HEK293 (cell line): Measurements from ENCODE around the gene TRAM2.

Experiments
- CTCF ChIA-PET: fragments of 350-600 bp; formaldehyde crosslinking; extraction: SDS; loops from one replicate; lab custom pipeline; 2021; ENCODE audit warnings: antibody characterized with exemption; lab: Yijun Ruan, JAX
- POLR2A ChIA-PET: fragments of 300-600 bp; formaldehyde crosslinking; extraction: SDS; loops from one replicate; lab custom pipeline; 2020; ENCODE audit warnings: antibody characterized with exemption, inconsistent platforms; lab: Yijun Ruan, JAX
- H3K27ac ChIP-seq: fragments of 200-500 bp; sonication (Bioruptor generic); 2 replicates; pipeline ENCODE4 v1.5.1; 2014; ENCODE audit warnings: low read depth, low read length, control low read depth, inconsistent platforms; ENCODE audit errors: extremely low read depth
- H3K36me3 ChIP-seq, 2 experiments: fragments of 200-500 bp in 1 of 2; sonication (Bioruptor generic) in 1 of 2; 1 replicate in 1 of 2; 2 replicates in 1 of 2; pipeline ENCODE4 v1.5.1; 2014 to 2017; ENCODE audit warnings: inconsistent platforms in 2 of 2, low read length in 2 of 2; ENCODE audit not compliant: control insufficient read depth in 2 of 2, insufficient read depth in 1 of 2
- H3K4me1 ChIP-seq: fragments of 200-500 bp; sonication (Bioruptor generic); 2 replicates; pipeline ENCODE4 v1.5.1; 2014; ENCODE audit warnings: mild to moderate bottlenecking, low read length, inconsistent platforms; ENCODE audit not compliant: control insufficient read depth, insufficient read depth
- H3K4me3 ChIP-seq: 2 replicates; pipeline ENCODE4 v1.5.1; 2011; ENCODE audit warnings: low read depth, mild to moderate bottlenecking, control low read depth, low read length, moderate library complexity
- H3K9me3 ChIP-seq: fragments of 200-500 bp; sonication (Bioruptor generic); 2 replicates; pipeline ENCODE4 v1.5.1; 2014; ENCODE audit warnings: low read depth, low read length, inconsistent platforms; ENCODE audit not compliant: control insufficient read depth, insufficient read depth
- EGR2 ChIP-seq: fragments of 450-650 bp; formaldehyde crosslinking; IDR thresholded peaks from 2 replicates; pipeline ENCODE4 v1.5.1; 2016; ENCODE audit warnings: low read depth, missing biosample characterization, missing genetic modification characterization
- GFI1B ChIP-seq: fragments of 450-650 bp; formaldehyde crosslinking; IDR thresholded peaks from 2 replicates; pipeline ENCODE4 v1.5.1; 2016; ENCODE audit warnings: missing biosample characterization, missing genetic modification characterization
- SCRT2 ChIP-seq: fragments of 450-650 bp; formaldehyde crosslinking; IDR thresholded peaks from 2 replicates; pipeline ENCODE4 v1.5.1; 2016; ENCODE audit warnings: missing biosample characterization, missing genetic modification characterization
- SP3 ChIP-seq: fragments of 450-650 bp; formaldehyde crosslinking; IDR thresholded peaks from 2 replicates; pipeline ENCODE4 v1.5.1; 2016; ENCODE audit warnings: missing biosample characterization, missing genetic modification characterization
- SP7 ChIP-seq: fragments of 450-650 bp; formaldehyde crosslinking; IDR thresholded peaks from 2 replicates; pipeline ENCODE4 v1.5.1; 2016; ENCODE audit warnings: missing biosample characterization, missing genetic modification characterization
- WT1 ChIP-seq: fragments of 450-650 bp; formaldehyde crosslinking; IDR thresholded peaks from 2 replicates; pipeline ENCODE4 v1.5.1; 2016; ENCODE audit warnings: missing biosample characterization, missing genetic modification characterization
- YY1 ChIP-seq: fragments of 450-650 bp; formaldehyde crosslinking; IDR thresholded peaks from 2 replicates; pipeline ENCODE4 v1.5.1; 2018; ENCODE audit warnings: missing biosample characterization, missing genetic modification characterization
- ZNF10 ChIP-seq: fragments of 450-650 bp; formaldehyde crosslinking; IDR thresholded peaks from 2 replicates; pipeline ENCODE4 v1.5.1; 2017; ENCODE audit warnings: missing biosample characterization, missing genetic modification characterization
- ZNF112 ChIP-seq: fragments of 450-650 bp; formaldehyde crosslinking; IDR thresholded peaks from 2 replicates; pipeline ENCODE4 v1.5.0; 2017; ENCODE audit warnings: missing biosample characterization, missing genetic modification characterization
- ZNF19 ChIP-seq: fragments of 450-650 bp; formaldehyde crosslinking; IDR thresholded peaks from 2 replicates; pipeline ENCODE4; 2016; ENCODE audit warnings: missing biosample characterization, missing genetic modification characterization, low read depth
- ZNF221 ChIP-seq: fragments of 450-650 bp; formaldehyde crosslinking; IDR thresholded peaks from 2 replicates; pipeline ENCODE4 v1.5.1; 2017; ENCODE audit warnings: missing biosample characterization, missing genetic modification characterization, borderline replicate concordance
- ZNF23 ChIP-seq: fragments of 450-650 bp; formaldehyde crosslinking; IDR thresholded peaks from 2 replicates; pipeline ENCODE4 v1.5.1; 2016; ENCODE audit warnings: missing biosample characterization, missing genetic modification characterization, borderline replicate concordance
- ZNF266 ChIP-seq: fragments of 450-650 bp; formaldehyde crosslinking; IDR thresholded peaks from 2 replicates; pipeline ENCODE4 v1.5.1; 2016; ENCODE audit warnings: missing biosample characterization, missing genetic modification characterization, low read depth
- ZNF335 ChIP-seq: fragments of 450-650 bp; formaldehyde crosslinking; conservative IDR thresholded peaks from 2 replicates; pipeline ENCODE4 v1.5.1; 2016; ENCODE audit warnings: missing biosample characterization, missing genetic modification characterization
- ZNF366 ChIP-seq: fragments of 450-650 bp; formaldehyde crosslinking; conservative IDR thresholded peaks from 2 replicates; pipeline ENCODE4 v1.5.1; 2016; ENCODE audit warnings: missing biosample characterization, missing genetic modification characterization
- ZNF548 ChIP-seq: fragments of 450-650 bp; formaldehyde crosslinking; IDR thresholded peaks from 2 replicates; pipeline ENCODE4 v1.5.1; 2016; ENCODE audit warnings: missing biosample characterization, missing genetic modification characterization
- ZNF658 ChIP-seq: fragments of 450-650 bp; formaldehyde crosslinking; IDR thresholded peaks from 2 replicates; pipeline ENCODE4; 2016; ENCODE audit warnings: missing biosample characterization, missing genetic modification characterization
- TF ChIP-seq, protein P1 (sequence below): fragments of 450-650 bp; formaldehyde crosslinking; IDR thresholded peaks from 2 replicates; pipeline ENCODE4 v1.5.1; 2016; ENCODE audit warnings: missing biosample characterization, missing genetic modification characterization
- TF ChIP-seq, protein P2 (sequence below): fragments of 450-650 bp; formaldehyde crosslinking; IDR thresholded peaks from 2 replicates; pipeline ENCODE4 v1.5.1; 2016; ENCODE audit warnings: missing biosample characterization, missing genetic modification characterization
- TF ChIP-seq, protein P3 (sequence below): fragments of 450-650 bp; formaldehyde crosslinking; IDR thresholded peaks from 2 replicates; pipeline ENCODE4 v1.5.1; 2016; ENCODE audit warnings: missing biosample characterization, missing genetic modification characterization

The TRAM2 gene

DNA sequence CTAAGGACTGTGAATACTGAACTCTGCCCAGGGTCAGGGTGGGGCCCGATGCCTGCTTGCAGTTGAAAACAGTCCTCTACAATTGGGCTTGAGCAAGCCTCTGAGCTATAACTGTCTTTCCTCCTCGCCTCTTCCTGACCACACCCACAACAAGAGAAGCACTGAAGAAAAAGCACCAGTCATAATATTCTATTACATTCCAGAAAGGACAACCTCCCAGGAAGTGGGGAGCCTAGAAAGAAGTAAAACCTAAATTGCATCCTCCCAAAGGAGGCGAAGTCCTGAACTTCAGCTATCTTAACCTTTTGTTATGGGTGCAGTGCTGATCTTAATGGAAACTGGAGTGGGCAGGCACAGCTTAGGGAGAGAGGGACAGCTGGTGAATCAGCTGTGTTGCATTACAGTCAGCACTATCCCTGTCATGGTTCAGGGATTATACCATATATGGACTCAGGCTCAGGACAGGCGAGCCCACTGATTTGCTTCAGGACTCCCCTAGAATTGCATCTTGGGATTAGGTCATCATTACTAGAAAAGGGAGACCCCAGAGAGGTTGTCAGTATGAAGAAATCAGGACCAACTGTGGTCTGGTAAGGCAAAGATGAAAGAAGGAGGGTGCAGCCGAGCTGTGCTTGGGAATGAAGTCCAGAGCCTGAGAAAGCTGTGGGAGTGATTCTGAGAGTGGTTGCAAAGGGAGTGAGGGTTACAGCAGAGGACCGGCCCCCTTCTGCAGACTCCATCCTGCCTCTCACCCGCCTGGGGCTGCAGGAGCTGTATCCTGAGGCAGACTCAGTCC, 18.3 kb upstream of the TRAM2 start (continued):
- TF ChIP-seq ZNF366 (peak; percentile 67), ZNF548 (tag by site-specific recombination) (no peak), WT1 (tag by site-specific recombination) (peak; percentile 47; the same call in 1 of the 2 replicates)
- TF ChIP-seq, protein P1, sequence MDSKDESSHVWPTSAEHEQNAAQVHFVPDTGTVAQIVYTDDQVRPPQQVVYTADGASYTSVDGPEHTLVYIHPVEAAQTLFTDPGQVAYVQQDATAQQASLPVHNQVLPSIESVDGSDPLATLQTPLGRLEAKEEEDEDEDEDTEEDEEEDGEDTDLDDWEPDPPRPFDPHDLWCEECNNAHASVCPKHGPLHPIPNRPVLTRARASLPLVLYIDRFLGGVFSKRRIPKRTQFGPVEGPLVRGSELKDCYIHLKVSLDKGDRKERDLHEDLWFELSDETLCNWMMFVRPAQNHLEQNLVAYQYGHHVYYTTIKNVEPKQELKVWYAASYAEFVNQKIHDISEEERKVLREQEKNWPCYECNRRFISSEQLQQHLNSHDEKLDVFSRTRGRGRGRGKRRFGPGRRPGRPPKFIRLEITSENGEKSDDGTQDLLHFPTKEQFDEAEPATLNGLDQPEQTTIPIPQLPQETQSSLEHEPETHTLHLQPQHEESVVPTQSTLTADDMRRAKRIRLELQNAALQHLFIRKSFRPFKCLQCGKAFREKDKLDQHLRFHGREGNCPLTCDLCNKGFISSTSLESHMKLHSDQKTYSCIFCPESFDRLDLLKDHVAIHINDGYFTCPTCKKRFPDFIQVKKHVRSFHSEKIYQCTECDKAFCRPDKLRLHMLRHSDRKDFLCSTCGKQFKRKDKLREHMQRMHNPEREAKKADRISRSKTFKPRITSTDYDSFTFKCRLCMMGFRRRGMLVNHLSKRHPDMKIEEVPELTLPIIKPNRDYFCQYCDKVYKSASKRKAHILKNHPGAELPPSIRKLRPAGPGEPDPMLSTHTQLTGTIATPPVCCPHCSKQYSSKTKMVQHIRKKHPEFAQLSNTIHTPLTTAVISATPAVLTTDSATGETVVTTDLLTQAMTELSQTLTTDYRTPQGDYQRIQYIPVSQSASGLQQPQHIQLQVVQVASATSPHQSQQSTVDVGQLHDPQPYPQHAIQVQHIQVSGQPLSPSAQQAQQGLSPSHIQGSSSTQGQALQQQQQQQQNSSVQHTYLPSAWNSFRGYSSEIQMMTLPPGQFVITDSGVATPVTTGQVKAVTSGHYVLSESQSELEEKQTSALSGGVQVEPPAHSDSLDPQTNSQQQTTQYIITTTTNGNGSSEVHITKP, result peak; percentile 37; the same call in 1 of the 2 replicates
- TF ChIP-seq, all 188 proteins: peak for 12

DNA sequence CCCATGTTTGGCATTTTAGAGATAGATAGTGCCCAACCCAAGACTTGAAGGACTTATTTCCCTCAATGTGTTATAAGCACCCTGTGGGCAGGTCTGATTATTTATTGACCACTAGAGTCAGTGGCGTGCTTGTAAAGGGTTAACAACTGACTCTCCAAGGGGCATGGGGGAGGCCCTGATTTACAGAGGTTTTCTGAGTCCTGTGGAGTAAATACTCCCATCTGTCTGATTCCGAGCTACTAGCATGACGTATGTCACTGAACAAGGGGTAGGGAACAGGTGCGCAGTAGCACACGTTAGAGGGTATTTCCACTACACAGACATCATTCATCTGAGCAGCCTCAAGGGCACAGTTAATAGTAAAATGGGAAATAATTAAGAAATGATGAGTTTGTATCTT, 17.4 kb upstream of the TRAM2 start:
- POLR2A ChIA-PET, result interaction anchor here (0.8 to 2.2 kb wide), 2 partner anchors 18 to 174 kb away, joined by 3 to 10 read pairs; partner anchors contain the start of gene EFHC1

DNA sequence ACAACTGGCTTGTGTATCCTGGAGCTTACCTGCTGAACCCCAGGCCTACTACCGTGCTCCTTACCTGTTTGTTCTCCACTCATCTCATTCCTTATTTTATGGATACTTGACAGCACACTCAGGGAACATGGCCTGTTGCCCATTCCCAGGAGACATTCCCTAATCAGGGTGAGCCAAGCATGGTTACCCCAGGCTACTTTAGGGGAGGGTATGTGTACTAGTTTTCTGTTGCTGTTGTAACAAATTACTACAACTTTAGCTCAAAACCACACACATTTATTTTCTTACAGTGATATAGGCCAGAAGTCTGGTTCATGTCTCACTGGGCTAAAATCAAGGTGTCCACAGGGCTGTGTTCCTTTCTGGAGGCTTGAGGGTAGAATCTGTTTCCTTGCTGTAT, 15.0 kb upstream of the TRAM2 start:
- Histone ChIP-seq H3K36me3 (no peaks in the 10 kb centered on the region), H3K27ac (no peak overlapping the region), H3K4me3 (no peak overlapping the region), H3K4me1 (peaks cover 6% of the 10 kb centered on the region), H3K9me3 (no peaks in the 10 kb centered on the region)
- TF ChIP-seq ZNF10 (tag by site-specific recombination) (peak; percentile 81), ZNF658 (tag by site-specific recombination) (no peak)
- ChIA-PET CTCF (interaction anchor here (0.6 to 2.4 kb wide), 10 partner anchors 11 to 291 kb away, joined by 3 to 11 read pairs (median 4); no protein-coding TSS in a partner anchor), POLR2A (interaction anchor here (0.6 to 1.1 kb wide), 2 partner anchors 88 to 173 kb away, joined by 7 to 13 read pairs; no protein-coding TSS in a partner anchor)

More for the DNA sequence above, 17.4 kb upstream of the TRAM2 start:
- CTCF ChIA-PET, result interaction anchor here (0.6 to 5.9 kb wide), 9 partner anchors 9 to 486 kb away, joined by 3 to 95 read pairs (median 10); partner anchors contain the start of gene TRAM2
- Histone ChIP-seq H3K4me1 (peaks cover 6% of the 10 kb centered on the region), H3K36me3 (no peaks in the 10 kb centered on the region), H3K27ac (no peak overlapping the region), H3K4me3 (no peak overlapping the region), H3K9me3 (no peaks in the 10 kb centered on the region)
- TF ChIP-seq GFI1B (tag by site-specific recombination) (no peak), EGR2 (tag by site-specific recombination) (no peak), ZNF335 (tag by site-specific recombination) (no peak), WT1 (tag by site-specific recombination) (no peak), ZNF112 (tag by site-specific recombination) (no peak), ZNF19 (tag by site-specific recombination) (no peak), ZNF23 (no peak), ZNF266 (tag by site-specific recombination) (no peak), SP7 (tag by site-specific recombination) (no peak), SCRT2 (tag by site-specific recombination) (no peak), SP3 (tag by site-specific recombination) (no peak), YY1 (tag by site-specific recombination) (no peak), ZNF221 (tag by site-specific recombination) (no peak)
- TF ChIP-seq, protein P2, sequence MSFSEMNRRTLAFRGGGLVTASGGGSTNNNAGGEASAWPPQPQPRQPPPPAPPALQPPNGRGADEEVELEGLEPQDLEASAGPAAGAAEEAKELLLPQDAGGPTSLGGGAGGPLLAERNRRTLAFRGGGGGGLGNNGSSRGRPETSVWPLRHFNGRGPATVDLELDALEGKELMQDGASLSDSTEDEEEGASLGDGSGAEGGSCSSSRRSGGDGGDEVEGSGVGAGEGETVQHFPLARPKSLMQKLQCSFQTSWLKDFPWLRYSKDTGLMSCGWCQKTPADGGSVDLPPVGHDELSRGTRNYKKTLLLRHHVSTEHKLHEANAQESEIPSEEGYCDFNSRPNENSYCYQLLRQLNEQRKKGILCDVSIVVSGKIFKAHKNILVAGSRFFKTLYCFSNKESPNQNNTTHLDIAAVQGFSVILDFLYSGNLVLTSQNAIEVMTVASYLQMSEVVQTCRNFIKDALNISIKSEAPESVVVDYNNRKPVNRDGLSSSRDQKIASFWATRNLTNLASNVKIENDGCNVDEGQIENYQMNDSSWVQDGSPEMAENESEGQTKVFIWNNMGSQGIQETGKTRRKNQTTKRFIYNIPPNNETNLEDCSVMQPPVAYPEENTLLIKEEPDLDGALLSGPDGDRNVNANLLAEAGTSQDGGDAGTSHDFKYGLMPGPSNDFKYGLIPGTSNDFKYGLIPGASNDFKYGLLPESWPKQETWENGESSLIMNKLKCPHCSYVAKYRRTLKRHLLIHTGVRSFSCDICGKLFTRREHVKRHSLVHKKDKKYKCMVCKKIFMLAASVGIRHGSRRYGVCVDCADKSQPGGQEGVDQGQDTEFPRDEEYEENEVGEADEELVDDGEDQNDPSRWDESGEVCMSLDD (tag by site-specific recombination), result no peak
- TF ChIP-seq, protein P3, sequence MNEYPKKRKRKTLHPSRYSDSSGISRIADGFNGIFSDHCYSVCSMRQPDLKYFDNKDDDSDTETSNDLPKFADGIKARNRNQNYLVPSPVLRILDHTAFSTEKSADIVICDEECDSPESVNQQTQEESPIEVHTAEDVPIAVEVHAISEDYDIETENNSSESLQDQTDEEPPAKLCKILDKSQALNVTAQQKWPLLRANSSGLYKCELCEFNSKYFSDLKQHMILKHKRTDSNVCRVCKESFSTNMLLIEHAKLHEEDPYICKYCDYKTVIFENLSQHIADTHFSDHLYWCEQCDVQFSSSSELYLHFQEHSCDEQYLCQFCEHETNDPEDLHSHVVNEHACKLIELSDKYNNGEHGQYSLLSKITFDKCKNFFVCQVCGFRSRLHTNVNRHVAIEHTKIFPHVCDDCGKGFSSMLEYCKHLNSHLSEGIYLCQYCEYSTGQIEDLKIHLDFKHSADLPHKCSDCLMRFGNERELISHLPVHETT (tag by site-specific recombination), result no peak
